OCI-LY3 (cell line): ENCODE measurements around the gene MRPS11.
A peak's percentile ranks its signal among the peaks of the same experiment; 100 is the strongest.

Source experiments
- H2AFZ ChIP-seq: fragments of 200-600, 300-600 bp; shearing (Covaris generic); 2 replicates; pipeline ENCODE4 v1.6.0; 2014; ENCODE audit warnings: antibody characterized with exemption, low read depth, low read length
- H3K27ac ChIP-seq: fragments of 200-600, 300-600 bp; sonication (generic); 2 replicates; pipeline ENCODE4 v1.5.1; 2014; ENCODE audit warnings: mild to moderate bottlenecking, low read length, moderate library complexity, mixed read lengths
- H3K27me3 ChIP-seq: fragments of 200-600, 300-600 bp; sonication (generic); 2 replicates; pipeline ENCODE4 v1.6.1; 2014; ENCODE audit warnings: low read depth, low read length, mixed read lengths
- H3K36me3 ChIP-seq: fragments of 200-600, 300-600 bp; sonication (generic); replicated peaks from 2 replicates; pipeline ENCODE3; 2014; ENCODE audit warnings: low read depth, low read length, mixed read lengths
- H3K4me1 ChIP-seq: fragments of 300-600, 200-600 bp; sonication (generic); 2 replicates; pipeline ENCODE4 v1.6.1; 2014; ENCODE audit warnings: low read length, mixed read lengths
- H3K4me2 ChIP-seq: fragments of 200-600, 300-600 bp; sonication (generic); 2 replicates; pipeline ENCODE4 v1.6.1; 2014; ENCODE audit warnings: low read length, mixed read lengths
- H3K4me3 ChIP-seq: fragments of 300-600, 200-600 bp; sonication (generic); 2 replicates; pipeline ENCODE4 v1.5.1; 2014; ENCODE audit warnings: antibody characterized with exemption, mild to moderate bottlenecking, low read length, moderate library complexity
- H3K79me2 ChIP-seq: fragments of 300-600, 200-600 bp; shearing (Covaris generic); 2 replicates; pipeline ENCODE4 v1.6.1; 2014; ENCODE audit warnings: mild to moderate bottlenecking, low read length, mixed read lengths
- H3K9ac ChIP-seq: fragments of 300-600, 200-600 bp; shearing (Covaris generic); 2 replicates; pipeline ENCODE4 v1.6.0; 2014; ENCODE audit warnings: mild to moderate bottlenecking, low read length, moderate library complexity
- H3K9me3 ChIP-seq: fragments of 200-600, 300-600 bp; shearing (Covaris generic); 2 replicates; pipeline ENCODE4 v1.6.1; 2014; ENCODE audit warnings: low read length, mixed read lengths; ENCODE audit not compliant: insufficient read depth
- H4K20me1 ChIP-seq: fragments of 200-600, 300-600 bp; sonication (generic); 2 replicates; pipeline ENCODE4 v1.6.1; 2016; ENCODE audit warnings: low read length, mixed read lengths; ENCODE audit not compliant: insufficient read depth
- CTCF ChIP-seq: fragments of 200-600, 300-600 bp; sonication (generic); IDR thresholded peaks from 2 replicates; pipeline ENCODE4 v1.5.1; 2014; ENCODE audit warnings: antibody characterized with exemption, low read length, low read depth
- EZH2phosphoT487 ChIP-seq: fragments of 200-600 bp; shearing (Covaris generic); IDR thresholded peaks from 2 replicates; pipeline ENCODE4 v1.6.1; 2018; ENCODE audit warnings: antibody characterized with exemption, mixed run types, low read depth

Gene MRPS11

DNA sequence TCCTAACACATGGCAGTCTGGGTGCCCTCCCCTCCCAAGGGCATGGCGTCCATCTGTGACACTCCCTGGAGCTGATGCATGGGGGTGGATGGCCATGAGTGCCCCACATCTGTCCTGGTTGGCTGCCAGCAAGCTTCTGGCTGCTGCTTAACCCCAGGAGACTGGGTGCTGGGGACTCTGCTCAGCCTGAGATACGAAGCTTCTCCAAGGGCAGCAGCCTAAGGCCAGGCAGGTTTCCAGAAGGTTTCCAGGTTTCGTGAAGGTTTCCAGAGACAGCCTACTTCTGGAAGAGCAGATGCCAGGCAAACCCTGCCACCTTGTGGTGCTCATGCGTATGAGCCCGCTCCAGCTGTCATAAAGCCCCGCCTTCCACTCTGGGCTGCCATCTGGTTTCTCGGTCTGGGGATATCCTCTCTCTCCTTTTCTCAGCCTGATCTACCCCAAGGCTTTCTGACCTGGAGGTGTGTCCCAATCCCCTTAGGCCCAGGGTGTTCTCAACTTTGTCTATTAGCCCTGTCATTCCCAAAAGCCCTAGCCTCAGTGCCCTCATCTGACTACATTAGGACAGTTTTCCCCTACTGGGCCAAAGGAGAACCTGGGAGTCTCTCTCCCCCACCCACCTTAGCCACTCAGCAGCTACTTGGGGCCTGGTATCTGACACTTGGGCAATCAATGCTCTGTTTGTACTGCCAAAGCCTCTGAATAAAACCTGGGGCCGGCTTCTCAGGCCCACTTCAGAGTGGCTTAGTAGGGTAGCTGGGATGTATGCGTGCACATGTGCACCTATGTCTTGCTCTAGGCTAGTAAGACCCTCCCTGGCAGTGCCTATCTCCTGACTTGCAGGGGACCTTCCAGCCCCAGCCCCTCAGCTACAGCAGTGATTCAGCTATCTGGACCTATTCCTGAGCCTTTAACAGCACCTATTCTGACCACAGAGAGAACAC lies 12.4 kb upstream of the MRPS11 start:
- Histone ChIP-seq H3K27me3 (no peaks in the 10 kb centered on the region), H3K4me2 (0 out of 2 replicates have a peak overlapping the region, but pooled peaks have one; percentile 21)
- TF ChIP-seq EZH2phosphoT487 = no peak
- TF ChIP-seq CTCF = peak; percentile 89

DNA sequence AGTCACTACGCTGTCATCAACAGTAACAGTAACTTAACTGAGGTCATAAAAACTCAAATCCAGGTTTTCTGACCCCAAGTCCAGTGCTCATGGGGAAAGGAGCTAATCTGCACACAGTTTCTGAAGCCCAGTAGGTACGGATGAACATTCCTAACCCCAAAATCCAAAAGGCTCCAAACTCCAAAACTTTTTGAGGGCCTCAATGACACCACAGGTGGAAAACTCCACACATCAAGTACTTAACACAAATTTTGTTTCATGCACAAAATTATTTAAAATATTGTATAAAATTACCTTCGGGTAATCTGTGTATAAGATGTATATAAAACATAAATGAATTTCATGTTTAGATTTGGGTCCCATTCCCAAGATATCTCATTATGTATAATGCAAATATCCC lies 10.8 kb upstream of the MRPS11 start:
- no peak for TF ChIP-seq EZH2phosphoT487
- TF ChIP-seq CTCF = no peak

More for the DNA sequence above, 12.4 kb upstream of the MRPS11 start:
- Histone ChIP-seq H3K4me1 (peaks cover 13% of the 10 kb centered on the region), H3K9me3 (no peaks in the 10 kb centered on the region), H4K20me1 (no peaks in the 10 kb centered on the region), H3K27ac (no peak overlapping the region), H3K4me3 (no peak overlapping the region), H2AFZ (no peak overlapping the region), H3K79me2 (no peaks in the 10 kb centered on the region), H3K36me3 (peaks cover 25% of the 10 kb centered on the region), H3K9ac (no peak overlapping the region)

GRCh38 chr15:88463870-88464532 lies 3.5 kb upstream of the MRPS11 start:
- no peak overlapping the region for H3K4me2 ChIP-seq
- no peak overlapping the region for H2AFZ ChIP-seq
- no peak overlapping the region for H3K9ac ChIP-seq
- TF ChIP-seq CTCF (no peak), EZH2phosphoT487 (no peak)
- H3K9me3 ChIP-seq = no peaks in the 10 kb centered on the region
- H3K4me3 ChIP-seq = no peak overlapping the region
- H4K20me1 ChIP-seq = peaks cover 8% of the 10 kb centered on the region; the same call in 1 of the 2 replicates
- peaks cover 17% of the 10 kb centered on the region for H3K4me1 ChIP-seq
- H3K79me2 ChIP-seq = peaks cover 43% of the 10 kb centered on the region
- H3K27ac ChIP-seq = no peak overlapping the region
- H3K27me3 ChIP-seq = no peaks in the 10 kb centered on the region
- peaks cover 58% of the 10 kb centered on the region for H3K36me3 ChIP-seq

More for the DNA sequence above, 10.8 kb upstream of the MRPS11 start:
- no peaks in the 10 kb centered on the region for H3K79me2 ChIP-seq
- no peaks in the 10 kb centered on the region for H4K20me1 ChIP-seq
- H3K36me3 ChIP-seq = peaks cover 31% of the 10 kb centered on the region
- H3K9me3 ChIP-seq = no peaks in the 10 kb centered on the region
- no peak overlapping the region for H3K9ac ChIP-seq
- no peaks in the 10 kb centered on the region for H3K27me3 ChIP-seq
- no peak overlapping the region for H3K27ac ChIP-seq
- H3K4me3 ChIP-seq = no peak overlapping the region
- H3K4me2 ChIP-seq = no peak overlapping the region
- H3K4me1 ChIP-seq = peaks cover 13% of the 10 kb centered on the region
- no peak overlapping the region for H2AFZ ChIP-seq
